Measurements from ENCODE around the gene TADA3. TPM values are rescaled to one million over a fixed set of nuclear protein-coding genes. Genes with fewer than 3 reads are reported as not detected.
"Not testable (repeated sequence)": the region's sequence is repeated elsewhere in the genome, so short reads cannot be mapped to it uniquely, and the experiment has no call there.

TADA3 gene
- total RNA-seq, 1 donor, result 102 TPM

- Histone ChIP-seq H3K4me2 (ENCODE audit: insufficient read depth, low read length) (peak overlapping the region; percentile 2), H2AFZ (ENCODE audit: low read length) (no peak overlapping the region), H3K4me1 (ENCODE audit: insufficient read depth, low read length) (peaks cover 23% of the 10 kb centered on the region), H3K9me3 (ENCODE audit: low read depth, low read length) (no peaks in the 10 kb centered on the region), H3K4me3 (ENCODE audit: insufficient read depth, low read length) (no peak overlapping the region), H3K36me3 (ENCODE audit: insufficient read depth, low read length) (peaks cover 17% of the 10 kb centered on the region), H4K20me1 (ENCODE audit: insufficient read depth, low read length) (no peaks in the 10 kb centered on the region), H3K27me3 (ENCODE audit: insufficient read depth, low read length) (no peaks in the 10 kb centered on the region), H3K79me2 (ENCODE audit: insufficient read depth, low read length) (no peaks in the 10 kb centered on the region), H3K27ac (ENCODE audit: low read depth, low read length) (peak overlapping the region; percentile 35)
- no peak for TF ChIP-seq CTCF (IDR thresholded peaks at IDR 0.05; ENCODE audit: extremely low read depth, low read depth, low read length)
- DNase-seq (ENCODE audit: insufficient read length, low spot score, missing footprints), result peak; percentile 95
Observed at GRCh38 chr3:9778143-9779074, 13.9 kb downstream of the TADA3 start.

GRCh38 chr3:9777694-9778021, 14.6 kb downstream of the TADA3 start:
- no peak for TF ChIP-seq CTCF (IDR thresholded peaks at IDR 0.05; ENCODE audit: extremely low read depth, low read depth, low read length)
- no peak for DNase-seq (ENCODE audit: insufficient read length, low spot score, missing footprints)
- peak overlapping the region; percentile 2 for H3K4me3 ChIP-seq (ENCODE audit: insufficient read depth, low read length)
- H3K4me1 ChIP-seq (ENCODE audit: insufficient read depth, low read length), result peaks cover 23% of the 10 kb centered on the region
- H3K27me3 ChIP-seq (ENCODE audit: insufficient read depth, low read length), result no peaks in the 10 kb centered on the region
- H3K4me2 ChIP-seq (ENCODE audit: insufficient read depth, low read length), result peak overlapping the region; percentile 2
- no peak overlapping the region for H2AFZ ChIP-seq (ENCODE audit: low read length)
- H3K79me2 ChIP-seq (ENCODE audit: insufficient read depth, low read length), result no peaks in the 10 kb centered on the region
- no peaks in the 10 kb centered on the region for H3K9me3 ChIP-seq (ENCODE audit: low read depth, low read length)
- H3K36me3 ChIP-seq (ENCODE audit: insufficient read depth, low read length), result peaks cover 17% of the 10 kb centered on the region
- H3K27ac ChIP-seq (ENCODE audit: low read depth, low read length), result peak overlapping the region; percentile 35
- H4K20me1 ChIP-seq (ENCODE audit: insufficient read depth, low read length), result no peaks in the 10 kb centered on the region

- H3K27ac ChIP-seq (ENCODE audit: low read depth, low read length), result peak overlapping the region; percentile 35
- H2AFZ ChIP-seq (ENCODE audit: low read length), result no peak overlapping the region
- peaks cover 14% of the 10 kb centered on the region for H3K36me3 ChIP-seq (ENCODE audit: insufficient read depth, low read length)
- peak overlapping the region; percentile 2 for H3K4me2 ChIP-seq (ENCODE audit: insufficient read depth, low read length)
- no peaks in the 10 kb centered on the region for H3K79me2 ChIP-seq (ENCODE audit: insufficient read depth, low read length)
- DNase-seq (ENCODE audit: insufficient read length, low spot score, missing footprints), result peak; percentile 58
- no peak for TF ChIP-seq CTCF (IDR thresholded peaks at IDR 0.05; ENCODE audit: extremely low read depth, low read depth, low read length)
- H3K4me1 ChIP-seq (ENCODE audit: insufficient read depth, low read length), result peaks cover 23% of the 10 kb centered on the region
- H3K4me3 ChIP-seq (ENCODE audit: insufficient read depth, low read length), result no peak overlapping the region
- no peaks in the 10 kb centered on the region for H3K9me3 ChIP-seq (ENCODE audit: low read depth, low read length)
- H3K27me3 ChIP-seq (ENCODE audit: insufficient read depth, low read length), result no peaks in the 10 kb centered on the region
- no peaks in the 10 kb centered on the region for H4K20me1 ChIP-seq (ENCODE audit: insufficient read depth, low read length)
Observed at GRCh38 chr3:9776896-9777693, 15.2 kb downstream of the TADA3 start.

GRCh38 chr3:9771007-9771406, 21.3 kb downstream of the TADA3 start:
- not testable (repeated sequence) for DNase-seq (ENCODE audit: insufficient read length, low spot score, missing footprints)

More at GRCh38 chr3:9771007-9771406, 21.3 kb downstream of the TADA3 start:
- Histone ChIP-seq H3K4me1 (ENCODE audit: insufficient read depth, low read length) (peaks cover 23% of the 10 kb centered on the region), H3K79me2 (ENCODE audit: insufficient read depth, low read length) (peaks cover 21% of the 10 kb centered on the region)
- H3K27ac ChIP-seq (ENCODE audit: low read depth, low read length); H3K4me2 ChIP-seq (ENCODE audit: insufficient read depth, low read length); H4K20me1 ChIP-seq (ENCODE audit: insufficient read depth, low read length); H3K36me3 ChIP-seq (ENCODE audit: insufficient read depth, low read length); H2AFZ ChIP-seq (ENCODE audit: low read length); H3K4me3 ChIP-seq (ENCODE audit: insufficient read depth, low read length); H3K27me3 ChIP-seq (ENCODE audit: insufficient read depth, low read length); H3K9me3 ChIP-seq (ENCODE audit: low read depth, low read length): not testable (repeated sequence)

Data from osteoblast (primary cell).